Right lobe of liver (tissue), 6 donors: ENCODE data around the gene MED27. TPM values are rescaled to one million over a fixed set of nuclear protein-coding genes. Genes with fewer than 3 reads are reported as not detected.

Experiments
- ATAC-seq, 4 donors: fragments of 200-7000 bp; cut with Tn5 transposase; one replicate each; pipeline ENCODE4 v1.9.1; 2020; ENCODE audit warnings: mild to moderate bottlenecking in 4 of 4, moderate library complexity in 4 of 4
- DNase-seq, 3 donors: peaks; one replicate each; pipeline ENCODE4 v3.0.0-alpha.2; 2020
- H3K27ac ChIP-seq, 3 donors: fragments of 200-600 bp; one replicate each; pipeline ENCODE4 v1.8.0; 2022
- H3K27me3 ChIP-seq, 2 donors: fragments of 200-600 bp; one replicate each; pipeline ENCODE4 v1.8.0; 2022
- H3K36me3 ChIP-seq, 4 donors: fragments of 200-600 bp; sonication (generic) in 1 of 4; one replicate each; pipeline versions ENCODE4 v1.5.1 to v1.8.0; 2017 to 2022; ENCODE audit warnings: control low read depth in 1 of 4
- H3K4me1 ChIP-seq, 4 donors: fragments of 200-600 bp; sonication (generic) in 1 of 4; one replicate each; pipeline versions ENCODE4 v1.5.1 to v1.8.0; 2017 to 2022; ENCODE audit warnings: control low read depth in 1 of 4
- H3K4me3 ChIP-seq, 3 donors: fragments of 200-600 bp; one replicate each; pipeline ENCODE4 v1.8.0; 2022
- H3K9me3 ChIP-seq, 4 donors: fragments of 200-600 bp; sonication (generic) in 1 of 4; one replicate each; pipeline versions ENCODE4 v1.5.1 to v1.8.0; 2017 to 2022; ENCODE audit warnings: control low read depth in 1 of 4
- POLR2A ChIP-seq: fragments of 450-650 bp; IDR thresholded peaks from one replicate; pipeline ENCODE4 v1.6.1; 2017; ENCODE audit warnings: antibody characterized with exemption, mild to moderate bottlenecking
- WGBS: methylation state at CpG from one replicate; pipeline ENCODE4 v1.1.6; 2018; ENCODE audit warnings: low coverage, low lambda C conversion rate; ENCODE audit not compliant: insufficient coverage; ENCODE audit errors: missing lambda C conversion rate; 5-methylcytosine and 5-hydroxymethylcytosine counted together
- intact Hi-C, 2 donors: fragments of 100-400 bp; cut with DNase I; formaldehyde crosslinking; loops; one replicate each; pipeline versions ENCODE4 v1.11.2 to v1.14.1; 2022
- total RNA-seq, 6 experiments: library from RNA; depleted of rRNA in 2 of 6; stranded (reverse); fragments of >200 nt in 2 of 6; fragmentation: NEBNext Ultra II Directional in 3 of 6; extraction: Animal tissue kit (Norgen Biotek cat#: 25700) in 3 of 6; gene quantifications; one replicate each; pipeline versions ENCODE4 v1.1.0 to v1.2.4, GENCODE V29; 2016 to 2023
- TF ChIP-seq, protein P1 (sequence below), 4 donors: fragments of 200-600 bp in 3 of 4; fragments of 450-650 bp in 1 of 4; IDR thresholded peaks; one replicate each; pipeline versions ENCODE4 v1.5.1 to v1.8.0; 2016 to 2022; ENCODE audit warnings: antibody characterized with exemption in 4 of 4, mild to moderate bottlenecking in 2 of 4
- donor health status: DM: no; HTN: yes; CAD: no.
- donor health status: DM: no; HTN: no; CAD: no.
- donor health status: DM: no; HTN: no; CAD: no.
- donor health status: DM: no; HTN: yes; CAD: no.
- donor health status: DM: no; HTN: yes; CAD: no.

MED27 gene
- total RNA-seq, 6 experiments from 2014 or later: 4.6 to 7.3 (median 6.1) TPM

DNA sequence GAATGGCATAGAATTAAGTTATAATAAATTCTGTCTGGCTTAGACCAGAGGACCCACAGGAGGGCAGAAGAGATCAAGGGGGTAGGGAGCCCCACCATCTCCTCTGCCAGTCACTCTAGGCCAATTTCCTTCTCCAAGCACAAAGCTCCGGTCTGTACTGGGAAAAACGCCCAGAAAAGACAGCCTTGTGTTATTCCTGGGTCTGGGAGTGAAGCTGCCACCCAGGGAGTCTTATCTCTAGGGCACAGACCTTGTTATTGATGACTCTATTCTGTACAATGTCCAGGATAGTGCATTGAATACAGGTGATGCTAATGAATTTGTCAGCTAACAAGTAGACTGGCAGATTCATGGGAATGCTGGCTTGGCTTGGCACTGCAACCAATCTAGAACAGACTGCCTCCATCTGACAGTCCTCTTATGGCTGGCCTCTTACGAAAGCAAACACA, 60.7 kb downstream of the MED27 start:
- H3K4me3 ChIP-seq: no peak overlapping the region
- DNase-seq (no peak), ATAC-seq (peak in 2 of 4 donors; percentile 28 to 36)
- H3K9me3 ChIP-seq: no peaks in the 10 kb centered on the region
- 58% methylated on average over 3 of the region's 3 CpGs for WGBS
- no peak overlapping the region for H3K27ac ChIP-seq
- TF ChIP-seq POLR2A: no peak
- TF ChIP-seq, protein P1, sequence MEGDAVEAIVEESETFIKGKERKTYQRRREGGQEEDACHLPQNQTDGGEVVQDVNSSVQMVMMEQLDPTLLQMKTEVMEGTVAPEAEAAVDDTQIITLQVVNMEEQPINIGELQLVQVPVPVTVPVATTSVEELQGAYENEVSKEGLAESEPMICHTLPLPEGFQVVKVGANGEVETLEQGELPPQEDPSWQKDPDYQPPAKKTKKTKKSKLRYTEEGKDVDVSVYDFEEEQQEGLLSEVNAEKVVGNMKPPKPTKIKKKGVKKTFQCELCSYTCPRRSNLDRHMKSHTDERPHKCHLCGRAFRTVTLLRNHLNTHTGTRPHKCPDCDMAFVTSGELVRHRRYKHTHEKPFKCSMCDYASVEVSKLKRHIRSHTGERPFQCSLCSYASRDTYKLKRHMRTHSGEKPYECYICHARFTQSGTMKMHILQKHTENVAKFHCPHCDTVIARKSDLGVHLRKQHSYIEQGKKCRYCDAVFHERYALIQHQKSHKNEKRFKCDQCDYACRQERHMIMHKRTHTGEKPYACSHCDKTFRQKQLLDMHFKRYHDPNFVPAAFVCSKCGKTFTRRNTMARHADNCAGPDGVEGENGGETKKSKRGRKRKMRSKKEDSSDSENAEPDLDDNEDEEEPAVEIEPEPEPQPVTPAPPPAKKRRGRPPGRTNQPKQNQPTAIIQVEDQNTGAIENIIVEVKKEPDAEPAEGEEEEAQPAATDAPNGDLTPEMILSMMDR (IDR thresholded peaks at IDR 0.05): no peak
- intact Hi-C loops: no loop called here
- H3K27me3 ChIP-seq: no peaks in the 10 kb centered on the region
- H3K36me3 ChIP-seq: no peaks in the 10 kb centered on the region
- peaks cover 0 to 6% (median 2%) of the 10 kb centered on the region in 4 donors for H3K4me1 ChIP-seq

DNA sequence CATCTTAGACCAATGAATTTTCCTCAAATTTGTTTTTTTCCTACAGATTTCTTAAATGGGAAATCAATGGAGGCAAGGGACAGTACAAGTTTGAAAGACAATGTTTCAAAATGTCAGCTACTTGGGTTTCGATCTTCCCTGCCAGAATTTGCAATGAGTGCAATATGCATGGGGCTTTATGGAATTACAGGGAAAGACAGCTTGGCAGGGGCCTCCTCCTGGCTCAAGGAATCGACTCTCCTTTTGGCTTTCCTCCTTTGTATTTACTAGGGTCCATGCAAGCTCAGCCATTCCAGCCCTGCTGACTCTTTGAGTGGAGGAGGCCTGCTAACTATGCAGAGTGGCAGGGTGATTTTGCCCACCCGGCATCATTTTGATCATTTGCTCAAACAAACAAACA, 63.2 kb downstream of the MED27 start:
- 83% methylated on average over 3 of the region's 3 CpGs for WGBS
- TF ChIP-seq POLR2A: no peak
- TF ChIP-seq, protein P1 (IDR thresholded peaks at IDR 0.05): no peak
- no peaks in the 10 kb centered on the region for H3K27me3 ChIP-seq
- H3K4me1 ChIP-seq: peaks cover 0 to 20% (median 10%) of the 10 kb centered on the region in 4 donors
- DNase-seq (no peak), ATAC-seq (no peak)
- no peak overlapping the region for H3K27ac ChIP-seq
- no peak overlapping the region for H3K4me3 ChIP-seq
- no peaks in the 10 kb centered on the region for H3K36me3 ChIP-seq
- intact Hi-C loops: no loop called here
- H3K9me3 ChIP-seq: no peaks in the 10 kb centered on the region

DNA sequence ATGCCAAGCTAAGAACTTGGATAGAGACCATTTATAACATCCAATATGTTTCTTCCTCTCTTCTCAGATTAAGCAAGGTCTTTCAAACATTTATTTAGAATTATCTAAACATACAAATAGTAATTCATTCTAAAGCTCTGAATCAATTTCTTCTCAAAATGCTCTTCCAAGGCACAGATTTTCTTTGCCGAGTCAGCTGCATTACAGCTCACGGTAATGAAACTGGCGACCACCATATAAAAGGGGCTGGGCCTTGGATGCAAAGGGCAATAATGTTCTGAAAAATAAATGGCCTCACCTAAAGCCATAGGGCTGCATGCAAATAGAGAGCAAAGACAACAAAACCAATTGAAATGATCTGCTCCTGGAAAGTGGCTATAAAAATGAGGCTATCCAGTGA, 63.8 kb downstream of the MED27 start:
- no peak for ATAC-seq
- Histone ChIP-seq H3K4me1 (peaks cover 0 to 20% (median 9%) of the 10 kb centered on the region in 4 donors), H3K27ac (no peak overlapping the region), H3K36me3 (no peaks in the 10 kb centered on the region), H3K27me3 (no peaks in the 10 kb centered on the region), H3K4me3 (no peak overlapping the region), H3K9me3 (no peaks in the 10 kb centered on the region)
- intact Hi-C loops: no loop called here
- WGBS: 78% methylated on average over 3 of the region's 3 CpGs
- TF ChIP-seq, protein P1 (IDR thresholded peaks at IDR 0.05): no peak
- no peak for TF ChIP-seq POLR2A
- DNase-seq: no peak

DNA sequence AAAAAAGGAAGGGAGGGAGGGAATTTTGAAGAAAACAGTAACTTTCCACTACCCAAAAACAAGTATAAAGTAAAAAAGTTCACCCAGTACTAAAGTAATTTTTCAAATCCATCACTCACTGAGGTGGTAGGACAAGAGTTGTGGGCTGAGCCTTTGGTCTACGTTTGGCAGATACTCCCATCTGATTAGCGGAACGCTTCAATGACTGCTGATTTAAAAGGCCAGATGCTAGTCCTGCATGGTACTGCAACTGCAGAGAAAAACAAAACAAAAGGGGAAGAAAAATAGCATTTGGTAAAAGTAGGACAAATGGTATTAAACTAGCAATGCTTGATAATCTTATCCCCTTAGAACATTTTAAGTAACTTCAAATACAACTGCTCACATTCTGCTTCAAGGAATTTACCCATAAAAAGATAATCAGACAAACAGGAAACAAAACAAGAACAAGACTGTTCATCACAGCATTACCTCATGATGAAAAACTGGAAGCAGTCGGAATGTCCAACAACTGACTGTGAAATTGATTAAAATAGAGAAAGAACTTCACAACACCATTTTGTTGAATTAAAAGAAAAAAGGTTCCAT, 65.4 kb downstream of the MED27 start:
- no peak for DNase-seq
- 58% methylated on average over 4 of the region's 4 CpGs for WGBS
- ATAC-seq: no peak
- intact Hi-C loops: no loop called here
- Histone ChIP-seq H3K4me3 (no peak overlapping the region), H3K27ac (no peak overlapping the region), H3K4me1 (peaks cover 0 to 20% (median 8%) of the 10 kb centered on the region in 4 donors), H3K27me3 (no peaks in the 10 kb centered on the region), H3K9me3 (no peaks in the 10 kb centered on the region), H3K36me3 (no peaks in the 10 kb centered on the region)
- TF ChIP-seq, protein P1 (IDR thresholded peaks at IDR 0.05): no peak
- TF ChIP-seq POLR2A: no peak
